NCI-H2196 (cell line): ENCODE data around the gene DSCAML1.
A peak's percentile ranks its signal among the peaks of the same experiment; 100 is the strongest.
"Not testable (repeated sequence)": the region's sequence is repeated elsewhere in the genome, so short reads cannot be mapped to it uniquely, and the experiment has no call there.

Experiments
- DNase-seq: peaks from one replicate; lab custom pipeline; 2025; ENCODE audit not compliant: unreplicated experiment; lab: John Stamatoyannopoulos, UW

Gene DSCAML1

GRCh38 chr11:117458275-117459122, 338.5 kb downstream of the DSCAML1 start:
- peak; percentile 64 for DNase-seq

GRCh38 chr11:117457835-117458234, 339.2 kb downstream of the DSCAML1 start:
- DNase-seq = peak; percentile 56

- DNase-seq = peak; percentile 32
Measured at GRCh38 chr11:117457031-117457785, 339.8 kb downstream of the DSCAML1 start.

GRCh38 chr11:117456721-117457029, 340.3 kb downstream of the DSCAML1 start:
- DNase-seq = not testable (repeated sequence)

GRCh38 chr11:117456027-117456720, 340.8 kb downstream of the DSCAML1 start:
- DNase-seq = no peak

GRCh38 chr11:117454564-117454917, 342.5 kb downstream of the DSCAML1 start:
- no peak for DNase-seq

- DNase-seq = no peak
Measured at GRCh38 chr11:117453886-117454563, 343.0 kb downstream of the DSCAML1 start.

- DNase-seq = no peak
Measured at GRCh38 chr11:117449111-117449693, 347.8 kb downstream of the DSCAML1 start.

- peak; percentile 30 for DNase-seq
Measured at GRCh38 chr11:117444711-117445658, 352.0 kb downstream of the DSCAML1 start.

- DNase-seq = no peak
Measured at GRCh38 chr11:117444256-117444655, 352.8 kb downstream of the DSCAML1 start.

GRCh38 chr11:117443266-117444186, 353.5 kb downstream of the DSCAML1 start:
- DNase-seq = peak; percentile 48

- no peak for DNase-seq
Measured at GRCh38 chr11:117442869-117443239, 354.2 kb downstream of the DSCAML1 start.

GRCh38 chr11:117442049-117442868, 354.8 kb downstream of the DSCAML1 start:
- no peak for DNase-seq

- no peak for DNase-seq
Measured at GRCh38 chr11:117441146-117441975, 355.7 kb downstream of the DSCAML1 start.

GRCh38 chr11:117440258-117440657, 356.8 kb downstream of the DSCAML1 start:
- no peak for DNase-seq

GRCh38 chr11:117439256-117439655, 357.8 kb downstream of the DSCAML1 start:
- no peak for DNase-seq
